Stimulated activated CD8-positive, alpha-beta memory T cell treated with anti-CD3 and anti-CD28 coated beads, Interleukin-4, amount 100 ng/mL, for 24 hours (primary cell): ENCODE results near the gene CLCN6.

ENCODE experiments used
- DNase-seq: peaks from one replicate; pipeline ENCODE4 v3.0.0-alpha.2; 2020; ENCODE audit warnings: low read depth

The CLCN6 gene

GRCh38 chr1:11855430-11855829 is 49.4 kb downstream of the CLCN6 start:
- no peak for DNase-seq

- DNase-seq = no peak
Observed at GRCh38 chr1:11856698-11857097, 50.7 kb downstream of the CLCN6 start.

GRCh38 chr1:11857164-11857851 is 51.3 kb downstream of the CLCN6 start:
- no peak for DNase-seq

- DNase-seq = no peak
Observed at GRCh38 chr1:11858158-11858557, 52.2 kb downstream of the CLCN6 start.

DNA sequence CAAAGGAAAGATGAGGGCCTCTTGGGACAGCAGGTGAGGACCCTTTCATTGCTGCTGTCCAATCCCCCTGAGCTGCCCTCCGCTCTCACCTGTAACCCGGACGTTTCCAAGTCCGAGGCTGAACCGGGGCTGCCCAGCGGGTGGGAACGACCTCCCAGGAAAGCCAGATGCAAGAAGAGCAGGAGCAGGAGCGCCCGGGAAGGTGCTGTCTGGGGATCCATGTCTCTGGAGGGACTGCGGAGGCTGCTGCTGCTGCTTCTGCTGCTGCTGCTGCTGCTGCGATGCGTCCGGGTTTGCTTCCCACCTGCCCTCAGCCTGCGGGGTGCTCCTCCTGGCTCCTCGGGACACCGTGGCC is 52.6 kb downstream of the CLCN6 start, which contains the start of gene NPPB:
Gene NPPB, minus strand, starts transcription at position 333 of the 355 bp plus-strand sequence. Its CDS starts 112 bp downstream, at position 221.
- no peak for DNase-seq

GRCh38 chr1:11858968-11859871 is 53.2 kb downstream of the CLCN6 start:
- DNase-seq = peak; percentile 58

DNA sequence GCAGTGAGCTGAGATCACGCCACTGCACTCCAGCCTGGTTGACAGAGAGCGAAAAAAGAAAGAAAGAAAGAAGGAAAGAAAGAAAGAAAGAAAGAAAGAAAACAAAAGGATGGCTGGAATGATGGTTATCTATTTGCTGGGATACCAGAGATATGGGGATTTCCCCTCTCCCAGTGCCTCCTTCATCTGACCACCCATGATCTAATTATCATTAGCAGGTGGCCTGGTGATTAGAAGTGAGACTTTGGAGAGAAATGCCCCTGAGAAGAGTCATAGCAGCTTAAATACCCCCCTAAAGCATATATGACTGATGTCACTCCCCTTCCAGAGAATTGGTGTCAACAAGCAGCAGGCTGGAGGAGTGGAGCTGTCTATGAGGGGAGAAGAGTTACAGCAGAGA is 54.1 kb downstream of the CLCN6 start:
- DNase-seq = no peak

- DNase-seq = no peak
Observed at GRCh38 chr1:11860587-11860986, 54.6 kb downstream of the CLCN6 start.

- no peak for DNase-seq
Observed at GRCh38 chr1:11862890-11863289, 56.9 kb downstream of the CLCN6 start.

- DNase-seq = no peak
Observed at GRCh38 chr1:11868331-11868980, 62.5 kb downstream of the CLCN6 start.

DNA sequence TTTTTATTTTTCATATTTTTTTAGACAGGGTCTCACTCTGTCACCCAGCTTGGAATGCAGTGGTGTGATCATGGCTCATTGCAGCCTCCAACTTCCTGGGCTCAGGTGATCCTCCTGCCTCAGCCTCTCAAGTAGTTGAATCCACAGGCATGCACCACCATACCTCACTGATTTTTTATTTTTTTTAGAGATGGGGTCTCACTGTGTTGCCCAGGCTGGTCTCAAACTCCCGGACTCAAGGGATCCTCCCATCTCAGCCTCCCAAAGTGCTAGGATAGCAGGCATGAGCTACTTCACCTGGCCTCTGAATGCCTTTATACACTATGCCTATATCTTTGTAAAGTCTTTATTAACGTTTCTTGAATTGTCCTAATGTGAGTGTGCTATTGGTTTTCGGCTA is 63.1 kb downstream of the CLCN6 start:
- no peak for DNase-seq

- DNase-seq = no peak
Observed at GRCh38 chr1:11869650-11870207, 63.7 kb downstream of the CLCN6 start.

- DNase-seq = no peak
Observed at GRCh38 chr1:11872545-11872944, 66.6 kb downstream of the CLCN6 start.

- no peak for DNase-seq
Observed at GRCh38 chr1:11873395-11874257, 67.6 kb downstream of the CLCN6 start.

DNA sequence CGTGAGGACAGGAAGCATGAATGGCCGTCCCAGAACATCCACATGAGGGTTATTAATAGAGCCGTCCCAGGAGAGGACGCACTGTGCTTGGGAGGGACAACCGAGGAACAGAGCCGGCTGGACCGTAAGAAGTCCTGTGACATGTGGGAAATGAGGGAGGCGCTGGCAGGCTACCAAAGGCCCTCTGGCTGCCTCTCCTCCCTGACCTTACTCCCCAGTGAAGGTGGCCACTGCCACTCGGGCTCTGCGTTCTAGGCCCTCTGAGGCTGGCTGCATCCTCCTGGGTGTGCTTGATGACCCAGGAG is 68.2 kb downstream of the CLCN6 start:
- DNase-seq = no peak

DNA sequence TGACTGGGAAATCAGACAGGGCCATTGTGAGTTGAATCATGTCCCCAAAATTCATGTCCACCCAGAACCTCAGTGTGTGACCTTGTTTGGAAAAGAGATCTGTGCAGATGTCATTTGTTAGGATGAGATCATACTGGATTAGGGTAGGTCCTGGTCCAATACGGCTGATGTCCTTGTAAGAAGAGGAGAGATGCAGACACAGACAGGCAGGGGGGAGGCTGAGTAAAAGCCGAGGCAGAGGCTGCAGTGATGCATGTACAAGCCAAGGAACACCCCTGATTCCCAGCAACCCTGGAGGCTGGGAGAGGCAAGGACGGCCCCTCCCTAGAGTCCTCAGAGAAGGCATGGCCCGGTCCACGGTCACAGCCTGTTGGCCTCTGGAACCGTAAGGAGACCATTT is 68.6 kb downstream of the CLCN6 start:
- DNase-seq = no peak

- no peak for DNase-seq
Observed at GRCh38 chr1:11875094-11875493, 69.1 kb downstream of the CLCN6 start.

DNA sequence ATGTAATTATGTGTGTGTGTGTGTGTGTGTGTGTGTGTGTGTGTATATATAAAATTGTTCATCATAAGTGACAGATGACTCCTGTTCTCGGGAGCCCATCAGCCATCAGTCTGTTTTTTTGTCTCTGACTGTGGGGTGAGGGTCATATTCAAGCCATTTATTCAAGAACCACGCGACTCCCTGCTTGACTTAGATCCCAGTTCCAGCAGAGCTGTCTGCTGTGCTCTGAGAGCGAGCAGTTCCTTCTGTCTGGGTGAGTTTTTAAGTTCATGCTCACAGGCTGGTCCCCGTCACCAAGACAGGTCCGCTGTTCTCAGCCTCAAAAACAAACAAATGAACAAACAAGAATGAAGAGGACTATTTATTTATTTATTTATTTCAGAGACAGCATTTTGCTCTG is 71.1 kb downstream of the CLCN6 start:
- DNase-seq = no peak

- no peak for DNase-seq
Observed at GRCh38 chr1:11878081-11878890, 72.3 kb downstream of the CLCN6 start.

DNA sequence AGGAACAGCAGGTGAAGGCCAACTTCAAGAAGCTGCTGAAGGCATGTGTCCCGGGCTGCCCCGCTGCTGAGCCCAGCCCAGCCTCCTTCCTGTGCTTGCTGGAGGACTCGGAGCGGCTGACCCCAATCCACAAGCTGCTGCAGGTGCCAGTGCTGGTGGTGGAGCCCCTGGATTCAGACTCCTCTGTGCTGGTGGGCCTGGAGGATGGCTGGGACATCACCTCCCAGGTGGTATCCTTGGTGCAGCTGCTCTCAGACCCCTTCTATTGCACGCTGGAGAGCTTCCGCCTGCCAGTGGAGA is 72.8 kb downstream of the CLCN6 start:
- no peak for DNase-seq
